CD14-positive monocyte (primary cell): ENCODE data around the gene SPATA2. TPM values are rescaled to one million over a fixed set of nuclear protein-coding genes. Genes with fewer than 3 reads are reported as not detected.

Source experiments
- DNase-seq, 3 donors: peaks; one replicate each; pipeline ENCODE4 v3.0.0-alpha.2; 2011 to 2022
- H2AFZ ChIP-seq: 2 replicates; pipeline ENCODE4 v1.6.0; 2012; ENCODE audit warnings: mild to moderate bottlenecking, low read depth, low read length, inconsistent platforms; ENCODE audit not compliant: insufficient read depth, poor library complexity, severe bottlenecking
- H3K27ac ChIP-seq, 2 donors: 1 replicate in 1 of 2; 2 replicates in 1 of 2; pipeline ENCODE4 v1.5.1; 2012 to 2013; ENCODE audit warnings: low read length in 2 of 2, control low read depth in 1 of 2, inconsistent platforms in 1 of 2, low read depth in 1 of 2, mild to moderate bottlenecking in 1 of 2
- H3K27me3 ChIP-seq, 2 donors: one replicate each; pipeline versions ENCODE4 v1.6.0 to v1.6.1; 2011 to 2013; ENCODE audit warnings: low read length in 2 of 2; ENCODE audit not compliant: control insufficient read depth in 2 of 2, insufficient read depth in 2 of 2
- H3K36me3 ChIP-seq, 2 donors: replicated peaks in 1 of 2; 1 replicate in 1 of 2; 2 replicates in 1 of 2; pipeline versions ENCODE4 v1.5.1 to v1.6.1; 2012 to 2013; ENCODE audit warnings: low read length in 2 of 2, control low read depth in 1 of 2, inconsistent platforms in 1 of 2, mild to moderate bottlenecking in 1 of 2; ENCODE audit not compliant: insufficient read depth in 2 of 2, control insufficient read depth in 1 of 2
- H3K4me1 ChIP-seq, 2 donors: 1 replicate in 1 of 2; 2 replicates in 1 of 2; pipeline versions ENCODE4 v1.5.1 to v1.6.1; 2012 to 2013; ENCODE audit warnings: low read length in 2 of 2, control low read depth in 1 of 2, inconsistent platforms in 1 of 2, mild to moderate bottlenecking in 1 of 2, moderate library complexity in 1 of 2; ENCODE audit not compliant: insufficient read depth in 2 of 2, control insufficient read depth in 1 of 2
- H3K4me2 ChIP-seq: replicated peaks from 2 replicates; pipeline ENCODE3; 2012; ENCODE audit warnings: low read length, moderate library complexity, mild to moderate bottlenecking; ENCODE audit not compliant: poor library complexity, severe bottlenecking; ENCODE audit errors: extremely low read depth
- H3K4me3 ChIP-seq, 3 experiments: fragments of 200-600 bp in 1 of 3; sonication (generic) in 1 of 3; replicated peaks in 1 of 3; 1 replicate in 2 of 3; 2 replicates in 1 of 3; pipeline ENCODE4 v1.5.1; 2011 to 2013; ENCODE audit warnings: low read length in 3 of 3, mild to moderate bottlenecking in 3 of 3, control low read depth in 2 of 3, low read depth in 2 of 3, inconsistent platforms in 1 of 3, moderate library complexity in 1 of 3
- H3K79me2 ChIP-seq: 2 replicates; pipeline ENCODE4 v1.6.0; 2012; ENCODE audit warnings: mild to moderate bottlenecking, control low read depth, inconsistent platforms, low read length, moderate library complexity; ENCODE audit not compliant: insufficient read depth
- H3K9ac ChIP-seq: 2 replicates; pipeline ENCODE4 v1.6.0; 2017; ENCODE audit warnings: low read length, mild to moderate bottlenecking; ENCODE audit not compliant: insufficient read depth, poor library complexity, severe bottlenecking
- H3K9me3 ChIP-seq, 2 donors: replicated peaks in 1 of 2; 1 replicate in 1 of 2; 2 replicates in 1 of 2; pipeline versions ENCODE4 v1.5.1 to v1.6.1; 2012 to 2013; ENCODE audit warnings: low read length in 2 of 2, control low read depth in 1 of 2; ENCODE audit not compliant: control insufficient read depth in 1 of 2, insufficient read depth in 1 of 2
- H4K20me1 ChIP-seq: 2 replicates; pipeline ENCODE4 v1.6.0; 2012; ENCODE audit warnings: mild to moderate bottlenecking, low read length, control low read depth, moderate library complexity; ENCODE audit not compliant: insufficient read depth
- H3K27ac Mint-ChIP-seq, 7 donors: one replicate each; pipeline ENCODE4 v1.8.0; 2020; ENCODE audit warnings: mild to moderate bottlenecking in 7 of 7, mixed read lengths in 7 of 7, moderate library complexity in 6 of 7, inconsistent platforms in 2 of 7
- H3K27me3 Mint-ChIP-seq, 3 donors: one replicate each; pipeline ENCODE4 v1.8.0; 2021 to 2022; ENCODE audit warnings: low read depth in 3 of 3, mild to moderate bottlenecking in 3 of 3, mixed read lengths in 3 of 3, moderate library complexity in 3 of 3, inconsistent platforms in 1 of 3
- H3K36me3 Mint-ChIP-seq, 2 donors: one replicate each; pipeline ENCODE4 v1.8.0; 2020; ENCODE audit warnings: mixed read lengths in 2 of 2, inconsistent platforms in 1 of 2, mild to moderate bottlenecking in 1 of 2
- H3K4me1 Mint-ChIP-seq: one replicate; pipeline ENCODE4 v1.8.0; 2020; ENCODE audit warnings: mild to moderate bottlenecking, mixed read lengths
- H3K4me3 Mint-ChIP-seq, 2 donors: one replicate each; pipeline ENCODE4 v1.8.0; 2020; ENCODE audit warnings: mild to moderate bottlenecking in 2 of 2, mixed read lengths in 2 of 2, moderate library complexity in 1 of 2
- H3K9me3 Mint-ChIP-seq, 7 donors: one replicate each; pipeline ENCODE4 v1.8.0; 2020 to 2022; ENCODE audit warnings: mixed read lengths in 7 of 7, mild to moderate bottlenecking in 6 of 7, moderate library complexity in 6 of 7, inconsistent platforms in 2 of 7
- WGBS: methylation state at CpG from one replicate; pipeline ENCODE4 v1.1.5; 2013; ENCODE audit warnings: missing lambda C conversion rate; ENCODE audit not compliant: insufficient coverage; 5-methylcytosine and 5-hydroxymethylcytosine counted together
- intact Hi-C, 2 donors: fragments of 100-400 bp; cut with micrococcal nuclease; formaldehyde crosslinking; loops; one replicate each; pipeline versions ENCODE4 v1.15.0 to v1.15.1; 2023
- polyA plus RNA-seq, 3 donors: library from polyadenylated mRNA; depleted of rRNA in 1 of 3; unstranded in 2 of 3; stranded (reverse) in 1 of 3; fragments of 300-500 nt in 2 of 3; fragments of >200 nt in 1 of 3; fragmentation: Illumina TruSeq in 2 of 3; gene quantifications; 1 replicate in 2 of 3; 2 replicates in 1 of 3; pipeline ENCODE4 v1.2.3, GENCODE V29; 2012 to 2021
- TF ChIP-seq, protein P1 (sequence below): fragments of 200-600 bp; IDR thresholded peaks from one replicate; pipeline ENCODE4 v1.8.0; 2022; ENCODE audit warnings: antibody characterized with exemption, mild to moderate bottlenecking

Gene SPATA2
- polyA plus RNA-seq, 3 donors, result 1.9 to 13.3 (median 3.9) TPM

DNA sequence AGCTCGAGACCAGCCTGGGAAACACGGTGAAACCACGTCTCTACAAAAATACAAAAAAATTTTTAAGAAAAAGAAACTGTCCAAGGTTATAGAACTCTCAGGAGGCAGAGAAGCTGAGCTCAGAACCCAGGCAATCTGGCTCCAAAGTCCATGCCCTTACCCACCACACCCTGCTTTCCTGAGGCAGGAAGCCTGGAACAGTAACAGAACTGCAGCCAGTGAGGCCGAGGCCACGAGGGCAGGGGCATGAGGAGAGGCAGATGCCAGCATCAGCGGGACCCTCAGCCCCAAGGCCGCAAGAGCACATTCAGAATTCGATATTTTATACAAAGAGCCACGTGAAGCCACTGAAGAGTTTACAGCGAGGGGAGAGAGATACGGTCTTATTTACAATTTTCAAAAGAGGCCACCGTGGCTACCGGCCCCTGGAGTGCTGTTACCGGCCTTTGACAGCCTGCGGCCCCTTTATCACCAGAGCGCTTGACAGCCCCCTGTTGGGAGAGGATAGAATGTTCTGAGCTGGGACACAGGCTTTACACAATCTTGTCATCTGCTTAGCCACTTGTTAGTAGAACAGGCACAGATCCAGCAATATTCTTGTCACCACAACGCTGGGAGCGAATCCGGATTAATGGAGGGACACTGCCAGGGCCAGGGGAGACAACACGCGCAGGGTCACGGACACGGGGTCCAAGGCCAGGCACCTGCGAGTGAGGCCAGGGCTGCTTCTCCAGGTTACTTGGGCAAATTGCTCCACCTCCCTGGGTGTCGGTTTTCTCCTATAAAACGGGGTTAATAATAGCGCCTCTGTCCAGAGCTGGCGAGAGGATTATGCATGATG is 5.6 kb downstream of the SPATA2 start:
- DNase-seq, result no peak
- Mint-ChIP-seq H3K4me1 (peaks cover 16% of the 10 kb centered on the region), H3K27me3 (peaks cover 0 to 1% (median 0%) of the 10 kb centered on the region in 3 donors), H3K36me3 (peaks cover 54 to 75% of the 10 kb centered on the region in 2 donors), H3K4me3 (no peak overlapping the region), H3K9me3 (peaks cover 0 to 3% (median 0%) of the 10 kb centered on the region in 7 donors), H3K27ac (peak overlapping the region in 2 of 7 donors; percentile 5 to 67)
- no peak overlapping the region for H3K9ac ChIP-seq
- TF ChIP-seq, protein P1, sequence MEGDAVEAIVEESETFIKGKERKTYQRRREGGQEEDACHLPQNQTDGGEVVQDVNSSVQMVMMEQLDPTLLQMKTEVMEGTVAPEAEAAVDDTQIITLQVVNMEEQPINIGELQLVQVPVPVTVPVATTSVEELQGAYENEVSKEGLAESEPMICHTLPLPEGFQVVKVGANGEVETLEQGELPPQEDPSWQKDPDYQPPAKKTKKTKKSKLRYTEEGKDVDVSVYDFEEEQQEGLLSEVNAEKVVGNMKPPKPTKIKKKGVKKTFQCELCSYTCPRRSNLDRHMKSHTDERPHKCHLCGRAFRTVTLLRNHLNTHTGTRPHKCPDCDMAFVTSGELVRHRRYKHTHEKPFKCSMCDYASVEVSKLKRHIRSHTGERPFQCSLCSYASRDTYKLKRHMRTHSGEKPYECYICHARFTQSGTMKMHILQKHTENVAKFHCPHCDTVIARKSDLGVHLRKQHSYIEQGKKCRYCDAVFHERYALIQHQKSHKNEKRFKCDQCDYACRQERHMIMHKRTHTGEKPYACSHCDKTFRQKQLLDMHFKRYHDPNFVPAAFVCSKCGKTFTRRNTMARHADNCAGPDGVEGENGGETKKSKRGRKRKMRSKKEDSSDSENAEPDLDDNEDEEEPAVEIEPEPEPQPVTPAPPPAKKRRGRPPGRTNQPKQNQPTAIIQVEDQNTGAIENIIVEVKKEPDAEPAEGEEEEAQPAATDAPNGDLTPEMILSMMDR, result no peak
- H3K4me3 ChIP-seq, result no peak overlapping the region
- H3K9me3 ChIP-seq, result no peaks in the 10 kb centered on the region
- H3K79me2 ChIP-seq, result peaks cover 68% of the 10 kb centered on the region
- H3K27ac ChIP-seq, result no peak overlapping the region
- H3K36me3 ChIP-seq, result peaks cover 61 to 82% of the 10 kb centered on the region in 2 donors
- intact Hi-C loops, result no loop called here
- H3K27me3 ChIP-seq, result no peaks in the 10 kb centered on the region
- peaks cover 11 to 13% of the 10 kb centered on the region in 2 donors for H3K4me1 ChIP-seq
- 96% methylated on average over 21 of the region's 28 CpGs for WGBS
- H2AFZ ChIP-seq, result no peak overlapping the region
- peaks cover 48% of the 10 kb centered on the region for H4K20me1 ChIP-seq
- no peak overlapping the region for H3K4me2 ChIP-seq

DNA sequence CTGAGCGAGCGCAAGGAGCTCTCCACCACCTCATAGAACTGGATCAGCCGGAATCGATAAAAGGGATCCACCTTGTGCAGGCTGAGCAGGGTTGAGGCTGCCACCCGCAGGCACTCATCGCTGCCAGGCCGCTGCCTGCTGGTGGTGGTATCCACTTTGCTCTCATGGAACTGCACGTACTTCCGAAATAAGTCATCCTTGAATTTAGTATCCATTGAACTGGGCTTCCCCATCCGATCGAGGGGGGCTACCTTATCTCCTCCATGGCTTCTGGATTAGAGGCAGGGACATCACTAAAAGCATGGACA is 7.1 kb downstream of the SPATA2 start:
- no peaks in the 10 kb centered on the region for H3K4me1 ChIP-seq
- no peak overlapping the region for H3K4me3 ChIP-seq
- no peaks in the 10 kb centered on the region for H3K27me3 ChIP-seq
- no peaks in the 10 kb centered on the region for H3K27me3 Mint-ChIP-seq
- intact Hi-C loops, result no loop called here
- no peak for DNase-seq
- no peaks in the 10 kb centered on the region for H3K9me3 ChIP-seq
- WGBS, result 100% methylated on average over 10 of the region's 11 CpGs
- peaks cover 53% of the 10 kb centered on the region for H3K79me2 ChIP-seq
- H3K4me2 ChIP-seq, result no peak overlapping the region
- no peak overlapping the region for H2AFZ ChIP-seq
- H3K4me1 Mint-ChIP-seq, result peaks cover 3% of the 10 kb centered on the region
- TF ChIP-seq, protein P1, result no peak
- peaks cover 41% of the 10 kb centered on the region for H4K20me1 ChIP-seq
- no peak overlapping the region for H3K4me3 Mint-ChIP-seq
- peaks cover 73 to 92% of the 10 kb centered on the region in 2 donors for H3K36me3 ChIP-seq
- peak overlapping the region in 1 of 7 donors; percentile 37 for H3K27ac Mint-ChIP-seq
- peaks cover 67 to 88% of the 10 kb centered on the region in 2 donors for H3K36me3 Mint-ChIP-seq
- H3K27ac ChIP-seq, result no peak overlapping the region
- no peak overlapping the region for H3K9ac ChIP-seq
- H3K9me3 Mint-ChIP-seq, result peaks cover 0 to 3% (median 0%) of the 10 kb centered on the region in 7 donors
